HG02840 (cell line): ENCODE results near the gene ZNF566.

Experiments used
- ATAC-seq: cut with Tn5 transposase; IDR thresholded peaks from one replicate; pipeline ENCODE4 v1.9.1; 2021; ENCODE audit warnings: mild to moderate bottlenecking, moderate library complexity, moderate number of reproducible peaks; ENCODE audit not compliant: unreplicated experiment, low FRiP score

ZNF566 gene

DNA sequence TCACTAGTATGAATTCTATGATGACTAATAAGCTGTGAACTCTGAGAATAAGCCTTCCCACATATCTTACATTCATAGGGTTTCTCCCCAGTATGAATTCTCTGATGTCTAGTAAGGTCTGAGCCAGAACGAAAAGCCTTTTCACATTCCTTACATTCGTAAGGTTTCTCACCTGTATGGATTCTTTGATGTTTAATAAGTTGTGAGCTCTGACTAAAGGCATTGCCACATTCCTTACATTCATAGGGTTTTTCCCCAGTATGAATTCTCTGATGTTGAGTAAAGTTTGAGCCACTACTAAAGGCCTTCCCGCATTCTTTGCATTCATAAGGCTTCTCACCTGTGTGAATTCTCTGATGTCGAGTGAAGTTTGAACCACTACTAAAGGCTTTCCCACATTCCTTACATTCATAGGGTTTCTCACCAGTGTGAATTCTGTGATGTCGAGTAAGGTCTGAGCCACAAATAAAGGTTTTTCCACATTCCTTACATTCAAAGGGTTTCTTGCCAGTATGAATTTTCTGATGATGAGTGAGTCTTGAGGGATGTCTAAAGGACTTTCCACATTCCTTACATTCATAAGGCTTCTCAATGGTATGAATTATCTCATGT, 40.2 kb downstream of the ZNF566 start:
- no peak for ATAC-seq

- no peak for ATAC-seq
Observed at GRCh38 chr19:36441339-36441738, 48.0 kb downstream of the ZNF566 start.

- no peak for ATAC-seq
Observed at GRCh38 chr19:36436531-36436930, 52.8 kb downstream of the ZNF566 start.

- ATAC-seq: no peak
Observed at GRCh38 chr19:36423925-36424324, 65.4 kb downstream of the ZNF566 start.

DNA sequence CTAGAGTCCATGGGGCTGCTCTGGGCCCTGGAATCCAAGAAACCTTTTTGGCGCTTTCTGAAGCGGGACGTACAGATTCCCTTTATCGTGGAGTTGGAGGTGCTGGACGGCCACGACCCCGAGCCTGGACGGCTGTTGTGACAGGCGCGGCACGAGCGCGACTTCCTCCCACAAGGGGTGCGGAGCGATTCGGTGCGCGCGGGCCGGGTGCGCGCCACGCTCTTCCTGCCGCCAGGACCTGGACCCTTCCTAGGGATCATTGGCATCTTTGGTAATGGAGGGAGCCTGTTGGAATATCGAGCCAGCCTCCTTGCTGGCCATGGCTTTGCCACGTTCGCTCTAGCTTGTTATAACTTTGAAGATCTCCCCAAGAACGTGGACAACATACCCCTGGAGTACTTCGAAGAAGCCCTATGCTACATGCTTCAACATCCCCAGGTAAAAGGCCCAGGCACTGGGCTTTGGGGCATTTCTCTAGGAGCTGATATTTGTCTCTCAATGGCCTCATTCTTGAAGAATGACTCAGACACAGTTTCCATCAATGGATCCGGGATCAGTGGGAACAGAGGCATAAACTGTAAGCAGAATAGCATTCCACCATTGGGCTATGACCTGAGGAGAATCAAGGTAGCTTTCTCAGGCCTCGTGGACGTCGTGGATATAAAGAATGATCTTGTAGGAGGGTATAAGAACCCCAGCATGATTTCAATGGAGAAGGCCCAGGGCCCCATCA, 67.4 kb downstream of the ZNF566 start:
- no peak for ATAC-seq

DNA sequence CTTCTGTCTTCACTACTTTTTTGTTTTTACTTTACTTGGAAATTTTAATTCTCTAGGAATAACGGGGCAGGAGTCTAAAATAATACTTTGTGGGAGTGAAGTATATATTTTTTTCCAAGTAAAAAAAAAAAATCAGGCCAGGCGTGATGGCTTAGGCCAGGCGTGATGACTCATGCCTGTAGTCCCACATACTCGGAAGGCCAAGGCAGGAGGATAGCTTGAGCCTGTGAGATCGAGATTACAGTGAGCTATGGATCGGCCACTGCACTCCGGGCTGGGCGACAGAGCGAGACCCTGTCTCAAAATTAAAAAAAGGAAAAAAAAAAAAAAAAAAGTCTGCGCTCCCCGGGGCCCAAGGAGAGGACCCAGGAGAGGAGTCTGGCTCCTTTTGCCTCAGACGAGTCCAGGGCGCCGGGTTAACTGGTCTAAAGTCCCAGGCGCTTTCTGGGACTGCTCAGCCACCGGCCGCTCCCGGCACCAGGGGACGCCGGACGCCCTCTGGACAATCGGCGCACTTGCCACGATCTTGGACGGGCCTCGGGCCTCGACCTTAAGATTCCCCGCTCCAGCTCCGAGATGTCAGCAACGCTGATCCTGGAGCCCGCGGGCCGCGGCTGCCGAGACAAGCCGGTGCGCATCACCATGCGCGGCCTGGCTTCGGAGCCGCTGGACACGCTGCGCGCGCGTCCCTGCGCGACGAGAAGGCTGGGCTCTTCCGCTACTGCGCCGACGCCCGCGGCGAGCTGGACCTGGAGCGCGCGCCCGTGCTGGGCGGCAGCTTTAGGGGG, 68.2 kb downstream of the ZNF566 start:
- ATAC-seq: no peak

- peak; percentile 86 for ATAC-seq
Observed at GRCh38 chr19:36418287-36419001, 70.9 kb downstream of the ZNF566 start, which contains the start of gene ZFP82. ZFP82 (minus strand) TSS chr19:36418644; CDS start chr19:36409789, 8,855 bp downstream.

DNA sequence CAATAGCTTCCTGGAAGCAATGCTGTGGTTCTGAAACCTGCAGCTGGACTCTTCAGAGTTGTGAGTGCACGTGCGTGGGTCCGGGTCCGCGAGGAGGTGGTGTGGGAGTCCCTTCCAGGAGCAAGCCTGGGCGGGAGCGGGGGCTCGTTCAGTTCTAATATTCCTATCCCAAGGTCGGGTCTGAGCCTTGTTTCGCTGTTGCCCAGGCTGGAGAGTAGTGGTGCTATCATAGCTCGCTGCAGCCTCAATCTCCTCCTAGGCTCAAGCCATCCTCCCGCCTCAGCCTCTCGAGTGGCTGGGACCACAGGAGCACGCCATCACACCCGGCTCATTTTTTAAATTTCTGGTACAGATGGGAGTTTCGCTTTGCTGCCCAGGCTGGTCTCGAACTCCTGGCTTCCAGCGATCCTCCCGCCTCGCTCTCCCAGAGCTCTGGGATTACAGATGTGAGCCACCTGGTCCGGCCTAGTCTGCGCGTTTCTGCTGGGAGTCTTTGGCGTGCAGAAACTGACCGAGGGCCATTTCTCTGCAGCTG, 71.5 kb downstream of the ZNF566 start:
- ATAC-seq: no peak

DNA sequence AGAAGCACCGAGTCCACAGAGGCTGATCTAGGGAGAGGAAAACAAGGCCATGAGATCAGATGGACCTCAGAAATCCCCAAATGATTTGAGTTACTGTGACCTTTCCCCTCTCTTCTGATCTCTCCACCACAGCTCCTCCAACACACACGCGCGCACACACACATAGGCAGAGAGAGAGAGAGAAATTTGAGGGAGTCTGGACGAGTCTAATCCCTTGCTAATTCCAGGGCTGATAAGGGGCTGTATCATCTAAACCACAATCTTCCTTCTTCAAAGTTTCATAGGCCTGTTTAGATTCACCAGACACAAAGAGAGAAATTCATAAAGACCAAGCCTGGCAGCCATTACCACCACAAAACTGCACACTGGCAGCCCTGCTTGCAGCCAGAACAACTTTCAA, 79.5 kb downstream of the ZNF566 start:
- no peak for ATAC-seq

DNA sequence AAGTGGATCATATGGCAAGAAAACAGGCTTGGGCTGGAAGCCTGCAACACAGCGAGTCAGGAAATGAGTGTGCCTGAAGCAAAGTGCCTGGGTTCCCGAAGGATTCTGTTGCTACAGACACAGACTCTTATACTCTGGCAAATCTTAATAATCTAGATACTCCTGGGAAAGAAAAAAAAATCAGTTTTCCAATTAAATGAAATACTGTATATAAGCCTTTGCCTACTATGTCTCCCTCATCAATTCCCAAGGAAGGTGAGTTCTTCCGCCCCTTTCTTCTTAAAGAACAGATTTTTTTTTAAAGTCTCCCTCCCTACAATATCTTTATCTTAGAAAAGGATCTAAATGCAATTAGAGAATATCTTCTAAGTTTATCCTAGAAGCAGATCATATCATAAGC, 81.3 kb downstream of the ZNF566 start:
- no peak for ATAC-seq

GRCh38 chr19:36404498-36404897, 84.9 kb downstream of the ZNF566 start:
- ATAC-seq: no peak

GRCh38 chr19:36401475-36401874, 87.9 kb downstream of the ZNF566 start:
- ATAC-seq: no peak

GRCh38 chr19:36398571-36398970, 90.8 kb downstream of the ZNF566 start:
- ATAC-seq: no peak
